Lower leg skin (tissue), 3 donors: ENCODE data around the gene CIAPIN1.

ENCODE experiments used
- POLR2A ChIP-seq, 2 donors: fragments of 450-650 bp; IDR thresholded peaks; one replicate each; pipeline ENCODE4 v1.6.1; 2016 to 2017; ENCODE audit warnings: antibody characterized with exemption in 2 of 2, mild to moderate bottlenecking in 1 of 2, moderate library complexity in 1 of 2
- TF ChIP-seq, protein P1 (sequence below), 3 donors: fragments of 450-650 bp; IDR thresholded peaks; one replicate each; pipeline ENCODE4 v1.5.1; 2016; ENCODE audit warnings: antibody characterized with exemption in 3 of 3, mild to moderate bottlenecking in 3 of 3, moderate library complexity in 2 of 3

DNA sequence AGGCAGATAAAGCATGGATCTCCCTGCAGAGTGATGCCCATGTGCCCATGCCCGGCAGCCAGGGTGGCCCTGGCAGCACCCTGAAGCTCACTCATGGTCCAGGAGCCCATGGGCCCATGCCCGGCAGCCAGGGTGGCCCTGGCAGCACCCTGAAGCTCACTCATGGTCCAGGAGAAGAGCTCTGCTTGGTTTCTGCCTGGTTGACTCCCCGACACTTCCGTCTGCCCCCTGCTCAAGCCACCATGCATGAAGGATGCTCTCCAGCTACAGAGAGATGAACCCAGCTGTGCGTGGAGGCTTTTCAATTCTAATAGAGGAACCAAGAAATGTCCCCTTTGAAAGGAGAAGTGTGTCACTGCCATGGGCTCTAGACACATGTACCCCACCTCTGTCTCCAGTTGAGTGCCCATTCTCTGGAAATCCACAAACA lies 33.9 kb downstream of the CIAPIN1 start:
- TF ChIP-seq, protein P1, sequence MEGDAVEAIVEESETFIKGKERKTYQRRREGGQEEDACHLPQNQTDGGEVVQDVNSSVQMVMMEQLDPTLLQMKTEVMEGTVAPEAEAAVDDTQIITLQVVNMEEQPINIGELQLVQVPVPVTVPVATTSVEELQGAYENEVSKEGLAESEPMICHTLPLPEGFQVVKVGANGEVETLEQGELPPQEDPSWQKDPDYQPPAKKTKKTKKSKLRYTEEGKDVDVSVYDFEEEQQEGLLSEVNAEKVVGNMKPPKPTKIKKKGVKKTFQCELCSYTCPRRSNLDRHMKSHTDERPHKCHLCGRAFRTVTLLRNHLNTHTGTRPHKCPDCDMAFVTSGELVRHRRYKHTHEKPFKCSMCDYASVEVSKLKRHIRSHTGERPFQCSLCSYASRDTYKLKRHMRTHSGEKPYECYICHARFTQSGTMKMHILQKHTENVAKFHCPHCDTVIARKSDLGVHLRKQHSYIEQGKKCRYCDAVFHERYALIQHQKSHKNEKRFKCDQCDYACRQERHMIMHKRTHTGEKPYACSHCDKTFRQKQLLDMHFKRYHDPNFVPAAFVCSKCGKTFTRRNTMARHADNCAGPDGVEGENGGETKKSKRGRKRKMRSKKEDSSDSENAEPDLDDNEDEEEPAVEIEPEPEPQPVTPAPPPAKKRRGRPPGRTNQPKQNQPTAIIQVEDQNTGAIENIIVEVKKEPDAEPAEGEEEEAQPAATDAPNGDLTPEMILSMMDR (IDR thresholded peaks at IDR 0.05): no peak
- no peak for TF ChIP-seq POLR2A (IDR thresholded peaks at IDR 0.05)
